Measurements from ENCODE around the gene LIPG.

GRCh38 chr18:49546278-49546677 is 15.6 kb upstream of the LIPG start:
- TF ChIP-seq ZNF174 (tag by site-specific recombination; IDR thresholded peaks at IDR 0.05) (no peak), YY2 (tag by site-specific recombination; IDR thresholded peaks at IDR 0.05) (no peak), ZBTB21 (tag by site-specific recombination; IDR thresholded peaks at IDR 0.05) (no peak), MZF1 (tag by site-specific recombination; IDR thresholded peaks at IDR 0.05; ENCODE audit: borderline replicate concordance) (no peak), CTCF (tag by site-specific recombination; IDR thresholded peaks at IDR 0.05) (no peak), HOXD13 (CRISPR knock-in tag; IDR thresholded peaks at IDR 0.05; ENCODE audit: borderline replicate concordance) (no peak)
